HG03354 (cell line): Measurements from ENCODE around the gene PDGFA.

ENCODE experiments used
- ATAC-seq: cut with Tn5 transposase; IDR thresholded peaks from one replicate; pipeline ENCODE4 v1.9.1; 2021; ENCODE audit warnings: mild to moderate bottlenecking; ENCODE audit not compliant: unreplicated experiment, poor library complexity, severe bottlenecking

PDGFA gene

DNA sequence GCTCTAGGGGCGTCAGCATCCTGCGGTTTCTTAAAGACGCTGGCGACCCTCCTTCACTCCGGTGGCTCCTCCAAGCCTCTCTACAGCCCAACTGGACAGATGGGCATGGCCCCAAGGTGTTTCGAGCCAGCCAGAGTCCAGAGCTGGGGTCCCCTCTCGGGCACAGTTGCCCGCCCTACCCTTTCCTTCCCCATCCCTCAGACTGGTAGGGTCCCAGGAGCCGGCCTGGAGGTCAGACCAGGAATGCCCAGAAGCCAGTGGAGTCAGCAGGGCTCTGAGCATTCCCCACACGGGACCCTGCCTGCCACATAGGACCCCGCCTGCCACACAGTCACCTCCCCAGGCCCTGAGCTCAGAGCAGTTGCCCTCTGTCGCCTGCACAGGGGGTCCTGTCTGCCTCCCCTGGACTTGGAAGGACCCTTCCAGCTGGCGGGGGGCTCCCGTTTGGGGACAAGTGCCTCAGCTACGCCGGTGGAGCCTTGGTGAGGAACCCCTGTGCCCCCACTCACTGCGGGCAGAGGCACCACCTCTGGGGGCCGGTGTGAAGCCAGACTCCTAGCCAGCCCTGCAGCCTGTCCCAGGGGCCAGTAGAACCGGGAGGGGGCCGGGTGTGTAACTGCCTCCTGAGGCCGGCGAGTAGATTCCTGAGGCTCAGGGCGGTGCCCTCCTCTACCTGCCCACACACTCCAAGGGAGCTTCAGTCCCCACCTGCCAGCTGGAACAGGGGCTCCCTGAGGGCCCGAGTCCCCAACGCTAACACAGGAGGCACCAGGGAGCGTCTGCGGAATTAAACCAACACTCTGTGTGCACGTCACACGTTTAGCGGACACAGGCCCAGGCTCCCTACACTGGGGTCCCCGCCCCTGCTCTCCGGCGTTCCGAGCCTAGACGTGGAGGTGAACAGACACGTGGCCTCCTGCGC is 19.4 kb upstream of the PDGFA start:
- ATAC-seq: no peak

GRCh38 chr7:537911-538634 is 18.4 kb upstream of the PDGFA start:
- ATAC-seq: no peak

GRCh38 chr7:536231-536630 is 16.6 kb upstream of the PDGFA start:
- ATAC-seq: no peak

GRCh38 chr7:534959-535358 is 15.3 kb upstream of the PDGFA start:
- no peak for ATAC-seq

DNA sequence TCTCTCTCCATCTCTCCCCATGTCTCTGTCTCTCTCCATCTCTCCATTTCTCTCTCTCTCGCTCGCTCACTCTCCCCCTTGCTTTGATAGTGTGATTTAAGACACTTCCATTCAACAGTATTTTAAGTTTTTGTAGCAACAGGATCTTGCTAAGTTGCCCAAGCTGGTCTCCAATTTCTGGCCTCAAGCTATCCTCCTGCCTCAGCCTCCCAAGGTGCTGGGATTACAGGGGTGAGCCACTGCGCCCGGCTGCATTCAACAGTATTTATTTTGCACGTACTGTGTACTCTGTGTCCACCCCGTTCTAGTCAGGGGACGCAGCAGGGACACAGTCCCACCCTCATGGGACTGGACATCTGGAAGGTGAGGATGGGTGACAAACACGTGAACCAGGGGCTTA is 14.4 kb upstream of the PDGFA start:
- ATAC-seq: no peak

GRCh38 chr7:533266-533665 is 13.6 kb upstream of the PDGFA start:
- no peak for ATAC-seq

- no peak for ATAC-seq
Observed at GRCh38 chr7:532379-533143, 12.9 kb upstream of the PDGFA start.

DNA sequence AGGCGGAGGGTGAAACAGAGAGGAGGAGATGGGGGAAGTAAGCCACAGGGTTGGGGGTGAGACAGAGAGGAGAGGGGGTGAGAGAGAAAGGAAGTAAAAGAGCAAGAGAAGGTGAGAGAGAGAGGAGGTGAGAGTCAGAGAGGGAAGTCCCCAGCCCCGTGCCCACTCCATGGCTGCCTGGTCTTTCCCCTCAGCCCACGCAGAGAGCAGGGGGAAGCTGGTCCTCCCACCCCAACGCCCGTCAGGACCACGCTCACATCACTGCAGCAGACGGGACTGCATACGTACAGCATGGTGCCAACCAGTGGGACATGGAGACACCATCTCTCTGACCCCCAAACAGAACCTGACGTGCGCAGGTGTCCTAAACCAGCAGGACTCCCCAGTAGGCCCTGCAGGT is 12.1 kb upstream of the PDGFA start:
- no peak for ATAC-seq

GRCh38 chr7:528451-528850 is 8.8 kb upstream of the PDGFA start:
- no peak for ATAC-seq

- no peak for ATAC-seq
Observed at GRCh38 chr7:527723-528122, 8.1 kb upstream of the PDGFA start.

DNA sequence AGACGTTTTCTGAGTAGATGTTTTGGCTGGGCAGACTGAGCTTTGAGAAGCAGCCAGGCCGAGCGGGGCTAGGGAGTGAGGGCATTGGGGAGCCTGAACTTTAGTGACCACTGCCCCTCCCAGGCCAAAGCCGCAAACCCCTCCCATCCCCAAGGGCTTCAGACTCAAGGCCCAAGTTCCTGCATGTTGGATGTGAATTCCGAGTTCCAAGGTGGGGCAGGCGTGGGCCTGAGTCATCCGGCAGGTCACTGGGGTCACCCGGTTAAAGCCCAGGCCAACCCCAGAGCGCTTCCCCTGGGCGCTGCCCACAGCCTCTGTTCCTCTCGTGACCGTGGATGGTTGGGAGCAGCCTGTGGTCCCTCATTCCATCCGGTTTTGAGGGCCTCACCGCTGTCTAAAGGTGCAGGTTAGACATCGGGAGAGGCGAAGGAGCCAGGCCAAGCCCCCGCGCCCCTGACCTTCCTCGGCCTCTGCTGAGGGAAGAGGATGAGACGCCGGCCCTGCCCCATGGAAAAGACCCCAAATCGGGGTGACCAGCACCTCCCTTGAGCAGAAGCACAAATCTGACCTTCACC is 6.9 kb upstream of the PDGFA start:
- no peak for ATAC-seq

DNA sequence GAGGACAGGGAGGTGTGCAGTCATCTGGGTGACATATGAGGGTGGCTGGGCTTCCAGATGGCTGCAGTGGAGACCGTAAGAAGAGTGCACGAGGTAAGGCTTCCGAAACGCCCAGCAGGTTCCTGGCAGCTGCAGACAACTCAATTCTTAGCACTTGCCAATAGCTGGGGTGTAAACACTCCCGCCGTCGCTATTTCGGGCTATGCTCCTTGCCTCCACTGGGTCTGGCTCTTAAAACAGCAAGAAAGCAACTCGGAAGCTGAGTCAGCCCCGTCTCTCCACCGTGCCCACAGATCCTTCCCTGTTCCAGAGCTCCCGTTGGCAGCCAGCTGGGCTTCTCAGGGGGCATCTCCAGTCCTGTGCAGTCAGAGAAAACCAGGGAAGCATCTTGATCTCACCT is 6.1 kb upstream of the PDGFA start:
- no peak for ATAC-seq

DNA sequence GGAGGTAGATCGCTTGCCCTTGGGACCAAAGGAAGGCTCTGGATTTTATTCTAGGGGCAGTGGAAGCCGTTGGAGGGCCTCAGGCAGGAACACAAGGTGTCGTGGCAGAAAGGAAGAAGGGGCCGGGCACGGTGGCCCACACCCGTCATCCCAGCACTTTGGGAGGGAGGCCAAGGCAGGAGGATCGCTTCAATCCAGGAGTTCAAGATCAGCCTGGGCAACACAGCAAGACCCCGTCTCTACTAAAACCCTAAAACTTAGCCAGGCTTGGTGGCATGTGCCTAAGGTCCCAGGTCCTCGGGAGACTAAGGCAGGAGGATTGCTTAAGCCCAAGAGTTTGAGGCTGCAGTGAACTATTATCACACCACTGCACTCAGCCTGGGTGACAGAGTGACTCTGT is 5.2 kb upstream of the PDGFA start:
- no peak for ATAC-seq

GRCh38 chr7:523347-524336 is 4.0 kb upstream of the PDGFA start:
- no peak for ATAC-seq

GRCh38 chr7:522951-523314 is 3.3 kb upstream of the PDGFA start:
- no peak for ATAC-seq

GRCh38 chr7:522071-522950 is 2.7 kb upstream of the PDGFA start:
- peak; percentile 43 for ATAC-seq

DNA sequence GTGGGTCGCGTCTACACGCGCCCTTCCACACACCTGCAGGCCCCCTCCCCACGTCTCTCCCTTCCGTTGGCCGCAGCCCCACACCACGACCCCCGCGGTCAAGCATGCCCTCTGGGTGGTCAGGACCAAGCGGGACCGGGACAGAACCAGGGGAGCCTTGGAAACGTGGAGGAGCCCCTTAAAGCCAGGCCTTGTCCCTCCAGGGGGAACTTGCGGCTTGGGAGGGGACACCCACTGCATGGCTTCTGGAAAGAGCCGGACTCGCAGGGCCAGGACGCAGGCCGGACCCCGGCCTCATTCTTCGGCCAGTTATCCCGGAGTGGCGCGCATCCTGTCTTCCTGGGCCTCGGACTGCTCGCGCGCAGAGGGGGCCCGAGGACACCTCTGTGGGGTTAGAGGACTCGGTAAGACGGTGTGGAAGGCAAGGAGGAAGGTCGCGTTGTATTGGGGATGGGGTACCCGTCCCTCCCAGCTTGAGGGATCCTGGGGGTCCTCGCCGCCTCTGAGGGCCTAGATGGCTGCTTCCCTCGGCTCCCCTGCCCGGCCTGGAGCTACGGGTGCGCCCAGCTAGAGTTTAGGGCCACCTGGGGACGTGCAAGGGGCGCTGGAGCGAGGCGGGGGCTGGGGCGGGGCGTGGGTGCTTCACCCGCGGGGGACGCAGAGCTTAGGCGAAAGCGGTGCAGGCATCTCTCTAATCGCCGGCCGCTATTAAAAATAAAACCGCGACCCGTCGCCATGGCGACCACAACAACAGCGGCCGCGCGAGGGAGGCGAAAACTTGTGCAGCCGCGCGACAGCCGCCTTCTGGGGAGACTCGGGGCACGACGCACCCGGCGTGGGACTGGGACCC is 1.8 kb upstream of the PDGFA start:
- ATAC-seq: no peak
